Ascending aorta (tissue), 2 donors: Measurements from ENCODE around the gene ANK3. TPM values are rescaled to one million over a fixed set of nuclear protein-coding genes. Genes with fewer than 3 reads are reported as not detected.

ENCODE experiments used
- DNase-seq, 2 donors: peaks; one replicate each; pipeline ENCODE4 v3.0.0-alpha.2; 2019; ENCODE audit warnings: low spot score in 2 of 2
- H3K27ac ChIP-seq, 2 donors: fragments of 200-600 bp; sonication (generic); one replicate each; pipeline ENCODE4 v1.5.1; 2016 to 2017; ENCODE audit warnings: mild to moderate bottlenecking in 1 of 2
- H3K27me3 ChIP-seq: fragments of 200-600 bp; sonication (generic); one replicate; pipeline ENCODE4 v1.5.1; 2017
- H3K36me3 ChIP-seq, 2 donors: fragments of 200-600 bp; sonication (generic); one replicate each; pipeline ENCODE4 v1.5.1; 2016
- H3K4me1 ChIP-seq, 2 donors: fragments of 200-600 bp; sonication (generic); one replicate each; pipeline ENCODE4 v1.5.1; 2016 to 2017; ENCODE audit warnings: mild to moderate bottlenecking in 1 of 2
- H3K4me3 ChIP-seq, 2 donors: fragments of 200-600 bp; sonication (generic); one replicate each; pipeline ENCODE4 v1.5.1; 2016 to 2017; ENCODE audit warnings: mild to moderate bottlenecking in 1 of 2
- H3K9me3 ChIP-seq, 2 donors: fragments of 200-600 bp; sonication (generic); one replicate each; pipeline ENCODE4 v1.5.1; 2016
- intact Hi-C: fragments of 100-400 bp; cut with DNase I; formaldehyde crosslinking; loops from one replicate; pipeline ENCODE4 v1.15.1; 2023
- total RNA-seq: library from RNA; depleted of rRNA; stranded (reverse); fragments of >200 nt; gene quantifications from one replicate; pipeline ENCODE4 v1.1.0, GENCODE V29; 2016
- TF ChIP-seq, protein P1 (sequence below), 3 experiments: fragments of 200-600 bp in 2 of 3; fragments of 450-650 bp in 1 of 3; sonication (generic) in 2 of 3; IDR thresholded peaks; one replicate each; pipeline ENCODE4 v1.5.1; 2016 to 2019; ENCODE audit warnings: antibody characterized with exemption in 3 of 3, mild to moderate bottlenecking in 1 of 3, moderate library complexity in 1 of 3

Gene ANK3
- total RNA-seq, 1 donor from 2014 or later, result 28.3 TPM

DNA sequence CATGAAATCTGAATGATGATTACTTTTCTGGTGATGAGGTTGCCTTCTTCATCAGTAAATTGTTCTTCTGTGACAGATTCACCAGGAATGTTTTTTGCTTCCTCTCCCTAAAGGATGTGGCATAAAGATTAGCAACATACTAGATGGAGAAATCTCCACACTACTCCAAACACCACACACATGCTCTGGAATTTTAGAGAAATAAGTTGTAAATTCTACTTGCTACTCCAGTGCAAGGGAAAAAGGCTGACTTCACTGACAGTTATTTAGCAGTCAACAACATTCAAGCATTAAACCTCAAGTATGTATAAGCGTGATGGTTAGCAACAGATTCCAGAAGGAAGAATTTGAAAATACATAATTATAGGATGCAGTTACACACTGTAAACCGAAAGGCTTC, 345.4 kb downstream of the ANK3 start:
- DNase-seq, result no peak
- intact Hi-C loops, result loop anchor here (10.0 kb wide), 2 partner anchors 209 to 1259 kb away; no protein-coding TSS in a partner anchor
- Histone ChIP-seq H3K36me3 (no peaks in the 10 kb centered on the region), H3K4me1 (peaks cover 7 to 19% of the 10 kb centered on the region in 2 donors), H3K4me3 (no peak overlapping the region), H3K27me3 (no peaks in the 10 kb centered on the region), H3K27ac (no peak overlapping the region), H3K9me3 (no peaks in the 10 kb centered on the region)
- TF ChIP-seq, protein P1, sequence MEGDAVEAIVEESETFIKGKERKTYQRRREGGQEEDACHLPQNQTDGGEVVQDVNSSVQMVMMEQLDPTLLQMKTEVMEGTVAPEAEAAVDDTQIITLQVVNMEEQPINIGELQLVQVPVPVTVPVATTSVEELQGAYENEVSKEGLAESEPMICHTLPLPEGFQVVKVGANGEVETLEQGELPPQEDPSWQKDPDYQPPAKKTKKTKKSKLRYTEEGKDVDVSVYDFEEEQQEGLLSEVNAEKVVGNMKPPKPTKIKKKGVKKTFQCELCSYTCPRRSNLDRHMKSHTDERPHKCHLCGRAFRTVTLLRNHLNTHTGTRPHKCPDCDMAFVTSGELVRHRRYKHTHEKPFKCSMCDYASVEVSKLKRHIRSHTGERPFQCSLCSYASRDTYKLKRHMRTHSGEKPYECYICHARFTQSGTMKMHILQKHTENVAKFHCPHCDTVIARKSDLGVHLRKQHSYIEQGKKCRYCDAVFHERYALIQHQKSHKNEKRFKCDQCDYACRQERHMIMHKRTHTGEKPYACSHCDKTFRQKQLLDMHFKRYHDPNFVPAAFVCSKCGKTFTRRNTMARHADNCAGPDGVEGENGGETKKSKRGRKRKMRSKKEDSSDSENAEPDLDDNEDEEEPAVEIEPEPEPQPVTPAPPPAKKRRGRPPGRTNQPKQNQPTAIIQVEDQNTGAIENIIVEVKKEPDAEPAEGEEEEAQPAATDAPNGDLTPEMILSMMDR (IDR thresholded peaks at IDR 0.05), result no peak

DNA sequence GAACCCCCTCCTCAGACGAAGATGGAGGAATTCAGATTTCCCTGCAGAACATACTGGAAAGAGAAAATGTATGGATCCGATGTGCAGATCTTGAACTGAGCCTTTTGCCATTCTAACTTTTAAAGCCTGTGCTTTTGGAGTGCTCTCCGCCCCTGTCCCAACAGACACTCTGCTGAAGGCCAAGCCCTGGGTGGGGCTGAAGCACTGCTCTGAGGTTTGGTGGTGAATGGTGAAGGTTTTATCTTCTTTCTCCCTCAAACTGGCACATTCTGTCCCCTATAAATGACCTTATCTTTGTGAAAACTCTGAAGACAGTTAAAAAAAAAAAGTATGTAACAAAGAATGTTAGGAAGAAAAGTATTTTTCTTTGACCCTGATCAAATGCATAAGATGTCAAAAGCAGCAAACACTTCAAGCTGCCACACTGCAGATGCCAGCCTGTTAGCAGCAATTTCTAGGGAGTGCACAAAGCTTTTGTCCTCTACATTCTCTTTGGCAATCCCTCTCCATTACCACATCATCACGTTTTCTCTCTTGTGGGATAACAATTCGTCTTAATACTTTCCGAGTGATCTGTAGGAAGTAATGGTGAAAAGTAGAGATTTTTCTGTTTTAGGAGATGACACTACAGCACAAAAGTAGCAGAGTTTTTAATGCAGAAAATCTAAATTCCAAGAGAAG, 346.0 kb downstream of the ANK3 start:
- H3K27me3 ChIP-seq, result no peaks in the 10 kb centered on the region
- intact Hi-C loops, result loop anchor here (10.0 kb wide), 2 partner anchors 209 to 1259 kb away; no protein-coding TSS in a partner anchor
- no peak overlapping the region for H3K4me3 ChIP-seq
- H3K4me1 ChIP-seq, result peaks cover 7 to 19% of the 10 kb centered on the region in 2 donors
- no peak for DNase-seq
- no peak overlapping the region for H3K27ac ChIP-seq
- no peaks in the 10 kb centered on the region for H3K36me3 ChIP-seq
- no peaks in the 10 kb centered on the region for H3K9me3 ChIP-seq
- TF ChIP-seq, protein P1 (IDR thresholded peaks at IDR 0.05), result no peak

DNA sequence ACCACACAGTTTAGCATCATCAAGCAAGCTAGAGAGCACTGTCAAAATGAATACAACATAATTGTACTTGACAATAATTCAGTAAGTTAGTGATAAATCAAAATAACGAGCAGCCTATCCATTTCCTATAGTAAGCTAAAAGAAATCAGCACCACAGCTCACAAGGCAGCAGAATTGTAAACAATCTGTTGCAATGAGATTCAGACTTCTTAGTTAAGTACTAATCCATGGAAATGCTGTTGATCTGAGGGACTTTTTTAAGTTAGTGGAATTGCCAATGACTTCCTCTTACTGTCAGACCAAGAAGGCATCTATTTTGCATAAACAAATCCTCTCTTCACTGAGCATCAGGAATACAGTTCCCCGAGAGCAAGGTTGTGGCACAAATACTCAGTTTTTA, 346.8 kb downstream of the ANK3 start:
- Histone ChIP-seq H3K9me3 (no peaks in the 10 kb centered on the region), H3K27me3 (no peaks in the 10 kb centered on the region), H3K36me3 (no peaks in the 10 kb centered on the region), H3K4me3 (no peak overlapping the region), H3K4me1 (peaks cover 7 to 19% of the 10 kb centered on the region in 2 donors), H3K27ac (no peak overlapping the region)
- intact Hi-C loops, result loop anchor here (10.0 kb wide), 2 partner anchors 208 to 1258 kb away; no protein-coding TSS in a partner anchor
- TF ChIP-seq, protein P1 (IDR thresholded peaks at IDR 0.05), result no peak
- DNase-seq, result no peak

DNA sequence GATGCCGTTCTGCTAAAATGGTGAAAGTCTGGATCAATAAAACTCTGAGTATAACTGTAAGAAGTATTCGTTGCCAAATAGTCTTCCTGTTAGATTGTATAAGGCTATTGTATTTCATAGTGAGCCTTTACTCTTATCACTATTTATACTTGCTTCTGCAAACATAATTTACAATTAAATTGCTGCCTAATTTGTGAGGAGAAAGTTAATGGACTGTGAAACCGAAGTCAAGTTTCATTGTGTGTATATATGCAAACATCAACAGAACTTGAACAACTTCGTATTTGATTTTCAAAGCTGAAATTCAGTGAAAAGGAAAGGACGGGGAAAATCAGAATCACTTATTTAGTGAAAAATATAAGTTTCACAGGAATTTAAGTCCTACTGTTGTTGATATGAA, 347.4 kb downstream of the ANK3 start:
- H3K27ac ChIP-seq, result peak overlapping the region in 1 of 2 donors; percentile 66
- TF ChIP-seq, protein P1 (IDR thresholded peaks at IDR 0.05), result no peak
- no peaks in the 10 kb centered on the region for H3K27me3 ChIP-seq
- intact Hi-C loops, result loop anchor here (10.0 kb wide), 2 partner anchors 207 to 1257 kb away; no protein-coding TSS in a partner anchor
- H3K36me3 ChIP-seq, result no peaks in the 10 kb centered on the region
- H3K4me1 ChIP-seq, result peaks cover 7 to 19% of the 10 kb centered on the region in 2 donors
- DNase-seq, result no peak
- no peaks in the 10 kb centered on the region for H3K9me3 ChIP-seq
- H3K4me3 ChIP-seq, result no peak overlapping the region

DNA sequence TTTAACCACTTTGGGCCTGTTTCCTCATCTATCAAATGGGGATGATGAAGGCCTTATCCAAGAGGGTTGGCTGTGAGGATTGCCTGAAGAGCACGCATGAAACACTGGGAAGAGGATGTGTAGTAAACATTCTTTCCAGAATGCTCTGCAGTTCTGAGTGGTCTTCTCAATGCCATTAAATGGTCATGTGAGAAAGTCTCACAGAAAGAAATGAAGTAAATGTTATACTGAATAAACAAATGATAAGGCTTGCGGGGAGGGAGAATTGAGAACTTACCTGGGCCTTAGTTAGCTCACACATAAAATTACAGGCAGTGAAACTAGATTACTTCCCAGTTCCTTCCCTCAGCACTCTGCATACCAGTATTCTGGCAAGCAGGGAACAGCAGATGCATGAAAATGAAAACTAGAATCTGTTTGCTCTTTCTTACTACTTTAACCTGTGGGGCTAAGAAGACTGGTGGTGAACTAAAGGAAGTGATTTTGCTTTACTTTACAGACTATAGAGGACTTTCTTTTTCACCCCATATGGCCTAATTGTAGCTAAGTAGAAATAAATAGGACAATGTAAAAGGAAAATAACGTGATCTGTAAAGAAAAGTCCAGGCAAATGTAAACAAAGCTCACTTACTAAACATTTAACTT, 348.1 kb downstream of the ANK3 start:
- no peaks in the 10 kb centered on the region for H3K27me3 ChIP-seq
- no peaks in the 10 kb centered on the region for H3K9me3 ChIP-seq
- no peaks in the 10 kb centered on the region for H3K36me3 ChIP-seq
- H3K27ac ChIP-seq, result peak overlapping the region; percentile 46 to 66
- DNase-seq, result no peak
- intact Hi-C loops, result loop anchor here (2.0 to 10.0 kb wide), 3 partner anchors 135 to 1257 kb away; partner anchors contain the start of gene CCDC6
- TF ChIP-seq, protein P1 (IDR thresholded peaks at IDR 0.05), result no peak
- H3K4me1 ChIP-seq, result peaks cover 7 to 19% of the 10 kb centered on the region in 2 donors
- H3K4me3 ChIP-seq, result no peak overlapping the region
